Measurements from ENCODE around the gene CABLES1. TPM values are rescaled to one million over a fixed set of nuclear protein-coding genes. Genes with fewer than 3 reads are reported as not detected.

The CABLES1 gene
- total RNA-seq, 1 experiment from 2014 or later = 11.8 TPM

- Histone ChIP-seq H3K79me2 (ENCODE audit: low read depth) (no peaks in the 10 kb centered on the region), H3K27me3 (ENCODE audit: insufficient read depth, low read depth) (no peaks in the 10 kb centered on the region), H3F3A (ENCODE audit: insufficient read depth, low read depth) (peaks cover 28% of the 10 kb centered on the region), H4K20me1 (ENCODE audit: insufficient read depth) (no peaks in the 10 kb centered on the region), H3K9me3 (ENCODE audit: insufficient read depth, low read depth) (no peaks in the 10 kb centered on the region), H3K4me2 (no peak overlapping the region), H3K9me2 (ENCODE audit: insufficient read depth) (no peaks in the 10 kb centered on the region), H2AFZ (no peak overlapping the region), H3K27ac (no peak overlapping the region), H3K4me1 (replicated peaks; ENCODE audit: insufficient read depth) (peaks cover 26% of the 10 kb centered on the region), H3K4me3 (no peak overlapping the region), H3K36me3 (ENCODE audit: low read depth) (no peaks in the 10 kb centered on the region)
- POLR2A ChIA-PET (ENCODE audit: unreplicated experiment) = interaction anchor here (0.5 kb wide), 1 partner anchor 8 kb away, joined by 3 read pairs; no protein-coding TSS in a partner anchor
- TF ChIP-seq CTCF (conservative IDR thresholded peaks at IDR 0.05) (no peak), EZH2 (IDR thresholded peaks at IDR 0.05; ENCODE audit: low read depth) (no peak)
- CTCF ChIA-PET = no interaction called here
- no TSS peak for BruUV-seq (replicated peaks)
- no peak for DNase-seq
- intact Hi-C loops (cut with micrococcal nuclease; ENCODE audit: unreplicated experiment) = no loop called here
Measured at GRCh38 chr18:23300231-23300805, 165.0 kb downstream of the CABLES1 start.

- BruUV-seq (replicated peaks) = no TSS peak
Measured at GRCh38 chr18:23301972-23302371, 166.7 kb downstream of the CABLES1 start.

GRCh38 chr18:23302511-23302850 is 167.2 kb downstream of the CABLES1 start:
- POLR2A ChIA-PET (ENCODE audit: unreplicated experiment) = no interaction called here
- no peaks in the 10 kb centered on the region for H3K9me2 ChIP-seq (ENCODE audit: insufficient read depth)
- no peaks in the 10 kb centered on the region for H4K20me1 ChIP-seq (ENCODE audit: insufficient read depth)
- no peak overlapping the region; the same call in 1 of the 2 replicates for H2AFZ ChIP-seq
- H3K27me3 ChIP-seq (ENCODE audit: insufficient read depth, low read depth) = no peaks in the 10 kb centered on the region
- DNase-seq = no peak
- TF ChIP-seq EZH2 (IDR thresholded peaks at IDR 0.05; ENCODE audit: low read depth) (no peak), CTCF (conservative IDR thresholded peaks at IDR 0.05) (no peak)
- H3K4me2 ChIP-seq = peak overlapping the region; percentile 53
- intact Hi-C loops (cut with micrococcal nuclease; ENCODE audit: unreplicated experiment) = no loop called here
- H3F3A ChIP-seq (ENCODE audit: insufficient read depth, low read depth) = peaks cover 28% of the 10 kb centered on the region
- no TSS peak for BruUV-seq (replicated peaks)
- H3K36me3 ChIP-seq (ENCODE audit: low read depth) = no peaks in the 10 kb centered on the region
- CTCF ChIA-PET = no interaction called here
- H3K4me3 ChIP-seq = no peak overlapping the region
- peaks cover 26% of the 10 kb centered on the region for H3K4me1 ChIP-seq (replicated peaks; ENCODE audit: insufficient read depth)
- H3K27ac ChIP-seq = peak overlapping the region; percentile 89
- no peaks in the 10 kb centered on the region for H3K79me2 ChIP-seq (ENCODE audit: low read depth)
- no peaks in the 10 kb centered on the region for H3K9me3 ChIP-seq (ENCODE audit: insufficient read depth, low read depth)

More at GRCh38 chr18:23301972-23302371, 166.7 kb downstream of the CABLES1 start:
- no peaks in the 10 kb centered on the region for H3K9me3 ChIP-seq (ENCODE audit: insufficient read depth, low read depth)
- H3K27me3 ChIP-seq (ENCODE audit: insufficient read depth, low read depth) = no peaks in the 10 kb centered on the region
- intact Hi-C loops (cut with micrococcal nuclease; ENCODE audit: unreplicated experiment) = no loop called here
- H3K27ac ChIP-seq = peak overlapping the region; percentile 89
- H3K36me3 ChIP-seq (ENCODE audit: low read depth) = no peaks in the 10 kb centered on the region
- no peaks in the 10 kb centered on the region for H4K20me1 ChIP-seq (ENCODE audit: insufficient read depth)
- H3F3A ChIP-seq (ENCODE audit: insufficient read depth, low read depth) = peaks cover 28% of the 10 kb centered on the region
- TF ChIP-seq CTCF (conservative IDR thresholded peaks at IDR 0.05) = no peak
- no peak for TF ChIP-seq EZH2 (IDR thresholded peaks at IDR 0.05; ENCODE audit: low read depth)
- DNase-seq = no peak
- no peak overlapping the region for H2AFZ ChIP-seq
- peaks cover 26% of the 10 kb centered on the region for H3K4me1 ChIP-seq (replicated peaks; ENCODE audit: insufficient read depth)
- H3K4me3 ChIP-seq = no peak overlapping the region
- H3K4me2 ChIP-seq = no peak overlapping the region
- H3K9me2 ChIP-seq (ENCODE audit: insufficient read depth) = no peaks in the 10 kb centered on the region
- H3K79me2 ChIP-seq (ENCODE audit: low read depth) = no peaks in the 10 kb centered on the region
- POLR2A ChIA-PET (ENCODE audit: unreplicated experiment) = interaction anchor here (0.6 kb wide), 1 partner anchor 30 kb away, joined by 3 read pairs; no protein-coding TSS in a partner anchor
- CTCF ChIA-PET = no interaction called here
